NCI-H2171 (cell line): ENCODE measurements around the gene NRROS.
"Not testable (repeated sequence)": the region's sequence is repeated elsewhere in the genome, so short reads cannot be mapped to it uniquely, and the experiment has no call there.

Source experiments
- DNase-seq: peaks from one replicate; lab custom pipeline; 2025; lab: John Stamatoyannopoulos, UW

The NRROS gene

GRCh38 chr3:196639483-196640296, at the start of gene NRROS:
TSS of gene NRROS (plus strand) at chr3:196639694. CDS start at chr3:196654540, 14,846 bp downstream.
- DNase-seq: peak; percentile 30

GRCh38 chr3:196590279-196590678, 49.2 kb upstream of the NRROS start:
- no peak for DNase-seq

- DNase-seq: no peak
These were observed 43.1 kb upstream of the NRROS start for GRCh38 chr3:196596355-196596754.

GRCh38 chr3:196597971-196598733, 41.3 kb upstream of the NRROS start:
- DNase-seq: not testable (repeated sequence)

GRCh38 chr3:196599734-196600128, 39.8 kb upstream of the NRROS start:
- no peak for DNase-seq

- DNase-seq: no peak
These were observed 39.1 kb upstream of the NRROS start for GRCh38 chr3:196600359-196600758.

- no peak for DNase-seq
These were observed 36.8 kb upstream of the NRROS start for GRCh38 chr3:196602673-196603072.

GRCh38 chr3:196603683-196604082, 35.8 kb upstream of the NRROS start:
- no peak for DNase-seq

GRCh38 chr3:196604548-196604947, 34.9 kb upstream of the NRROS start:
- peak; percentile 49 for DNase-seq

GRCh38 chr3:196608693-196609092, 30.8 kb upstream of the NRROS start:
- DNase-seq: no peak

- DNase-seq: peak; percentile 72
These were observed 30.1 kb upstream of the NRROS start for GRCh38 chr3:196609343-196609775.

GRCh38 chr3:196609805-196610515, 29.5 kb upstream of the NRROS start:
- DNase-seq: no peak

GRCh38 chr3:196611761-196612483, 27.6 kb upstream of the NRROS start:
- DNase-seq: no peak

GRCh38 chr3:196615234-196615633, 24.3 kb upstream of the NRROS start:
- DNase-seq: not testable (repeated sequence)

- no peak for DNase-seq
These were observed 22.2 kb upstream of the NRROS start for GRCh38 chr3:196617256-196617655.

- DNase-seq: no peak
These were observed 20.3 kb upstream of the NRROS start for GRCh38 chr3:196619223-196619622.

- not testable (repeated sequence) for DNase-seq
These were observed 19.9 kb upstream of the NRROS start for GRCh38 chr3:196619627-196620026.

- no peak for DNase-seq
These were observed 19.3 kb upstream of the NRROS start for GRCh38 chr3:196620161-196620604.

GRCh38 chr3:196620684-196621083, 18.8 kb upstream of the NRROS start:
- DNase-seq: no peak

- DNase-seq: no peak
These were observed 17.9 kb upstream of the NRROS start for GRCh38 chr3:196621611-196622010.

GRCh38 chr3:196624067-196624790, 15.3 kb upstream of the NRROS start:
- DNase-seq: no peak
